Trophoblast cell (in vitro differentiated cells and primary cell): ENCODE data around the gene SYNJ2.

Experiments used
- DNase-seq, 2 donors: peaks; one replicate each; pipeline ENCODE4 v3.0.0-alpha.2; 2016
- H2AFZ ChIP-seq: 2 replicates; pipeline ENCODE4 v1.6.1; 2013; ENCODE audit warnings: low read length, moderate library complexity, mild to moderate bottlenecking; ENCODE audit not compliant: insufficient read depth, poor library complexity
- H2AK5ac ChIP-seq: 2 replicates; pipeline ENCODE4 v1.6.1; 2013; ENCODE audit warnings: mild to moderate bottlenecking, low read length
- H2BK120ac ChIP-seq: 2 replicates; pipeline ENCODE4 v1.6.1; 2013; ENCODE audit warnings: low read length, mild to moderate bottlenecking, moderate library complexity; ENCODE audit not compliant: insufficient read depth, poor library complexity
- H2BK12ac ChIP-seq: 2 replicates; pipeline ENCODE4 v1.6.1; 2013; ENCODE audit warnings: mild to moderate bottlenecking, low read length, moderate library complexity
- H2BK5ac ChIP-seq: 2 replicates; pipeline ENCODE4 v1.6.1; 2013; ENCODE audit warnings: low read length, low read depth, moderate library complexity, mild to moderate bottlenecking; ENCODE audit not compliant: poor library complexity
- H3K14ac ChIP-seq: 2 replicates; pipeline ENCODE4 v1.6.1; 2013; ENCODE audit warnings: mild to moderate bottlenecking, low read length
- H3K18ac ChIP-seq: 2 replicates; pipeline ENCODE4 v1.6.1; 2013; ENCODE audit warnings: mild to moderate bottlenecking, low read length
- H3K23ac ChIP-seq: 2 replicates; pipeline ENCODE4 v1.6.1; 2013; ENCODE audit warnings: low read length
- H3K27ac ChIP-seq: 2 replicates; pipeline ENCODE4 v1.5.1; 2013; ENCODE audit warnings: low read depth, mild to moderate bottlenecking, inconsistent platforms, low read length, moderate library complexity
- H3K27me3 ChIP-seq: 2 replicates; pipeline ENCODE4 v1.6.1; 2013; ENCODE audit warnings: inconsistent platforms, mild to moderate bottlenecking, low read length, moderate library complexity; ENCODE audit not compliant: insufficient read depth
- H3K36me3 ChIP-seq, 2 experiments: 1 replicate in 1 of 2; 2 replicates in 1 of 2; pipeline ENCODE4 v1.6.1; 2013; ENCODE audit warnings: low read length in 2 of 2, mild to moderate bottlenecking in 2 of 2, moderate library complexity in 1 of 2; ENCODE audit not compliant: insufficient read depth in 2 of 2, control insufficient read depth in 1 of 2
- H3K4ac ChIP-seq: 2 replicates; pipeline ENCODE4 v1.6.1; 2013; ENCODE audit warnings: low read depth, mild to moderate bottlenecking, low read length, moderate library complexity
- H3K4me1 ChIP-seq, 2 experiments: 1 replicate in 1 of 2; 2 replicates in 1 of 2; pipeline ENCODE4 v1.6.1; 2013; ENCODE audit warnings: low read length in 2 of 2, mild to moderate bottlenecking in 2 of 2, moderate library complexity in 1 of 2; ENCODE audit not compliant: insufficient read depth in 2 of 2, control insufficient read depth in 1 of 2
- H3K4me2 ChIP-seq: 2 replicates; pipeline ENCODE4 v1.6.1; 2013; ENCODE audit warnings: inconsistent platforms, mild to moderate bottlenecking, low read length, moderate library complexity
- H3K4me3 ChIP-seq: 2 replicates; pipeline ENCODE4 v1.5.1; 2013; ENCODE audit warnings: mild to moderate bottlenecking, low read depth, low read length, inconsistent platforms
- H3K79me1 ChIP-seq: one replicate; pipeline ENCODE4 v1.6.1; 2013; ENCODE audit warnings: low read length
- H3K79me2 ChIP-seq: 2 replicates; pipeline ENCODE4 v1.6.1; 2013; ENCODE audit warnings: low read length, mild to moderate bottlenecking; ENCODE audit not compliant: control insufficient read depth, insufficient read depth, poor library complexity
- H3K9ac ChIP-seq: 2 replicates; pipeline ENCODE4 v1.6.1; 2013; ENCODE audit warnings: mild to moderate bottlenecking, low read length
- H3K9me3 ChIP-seq: 2 replicates; pipeline ENCODE4 v1.6.1; 2013; ENCODE audit warnings: low read depth, mild to moderate bottlenecking, control low read depth, inconsistent platforms, low read length; ENCODE audit not compliant: insufficient read depth
- H4K12ac ChIP-seq: 2 replicates; pipeline ENCODE4 v1.6.1; 2013; ENCODE audit warnings: low read depth, mild to moderate bottlenecking, low read length, moderate library complexity
- H4K8ac ChIP-seq: 2 replicates; pipeline ENCODE4 v1.6.1; 2013; ENCODE audit warnings: low read depth, mild to moderate bottlenecking, low read length, moderate library complexity
- H4K91ac ChIP-seq: one replicate; pipeline ENCODE4 v1.6.1; 2013; ENCODE audit warnings: low read depth, mild to moderate bottlenecking, low read length, moderate library complexity
- WGBS: extraction: QIAGEN DNeasy Blood & Tissue Kit; methylation state at CpG from one replicate; pipeline ENCODE4 v1.1.7; 2013; ENCODE audit warnings: missing lambda C conversion rate; ENCODE audit not compliant: insufficient read length, insufficient coverage; ENCODE audit errors: extremely low coverage; 5-methylcytosine and 5-hydroxymethylcytosine counted together

The SYNJ2 gene

GRCh38 chr6:157993076-157993475, 11.4 kb downstream of the SYNJ2 start:
- H2BK120ac ChIP-seq, result no peak overlapping the region
- no peak overlapping the region for H3K27ac ChIP-seq
- H3K4me1 ChIP-seq, result peaks cover 27 to 33% of the 10 kb centered on the region in 2 experiments
- no peak overlapping the region for H2AK5ac ChIP-seq
- H4K91ac ChIP-seq, result no peak overlapping the region
- H3K27me3 ChIP-seq, result no peaks in the 10 kb centered on the region
- no peak overlapping the region for H2AFZ ChIP-seq
- H3K9ac ChIP-seq, result no peak overlapping the region
- no peak overlapping the region for H3K18ac ChIP-seq
- H3K4ac ChIP-seq, result no peak overlapping the region
- H3K4me2 ChIP-seq, result no peak overlapping the region
- H2BK12ac ChIP-seq, result no peak overlapping the region
- H4K12ac ChIP-seq, result no peak overlapping the region
- no peaks in the 10 kb centered on the region for H3K9me3 ChIP-seq
- peaks cover 0 to 3% of the 10 kb centered on the region in 2 experiments for H3K36me3 ChIP-seq
- peaks cover 27% of the 10 kb centered on the region for H3K79me2 ChIP-seq
- peaks cover 6% of the 10 kb centered on the region for H3K79me1 ChIP-seq
- no peak overlapping the region for H3K23ac ChIP-seq
- no peak overlapping the region for H3K4me3 ChIP-seq
- no peak overlapping the region for H4K8ac ChIP-seq
- H2BK5ac ChIP-seq, result no peak overlapping the region
- no peak overlapping the region for H3K14ac ChIP-seq
- no peak for DNase-seq
- WGBS, result no CpG with 5 or more reads among the region's 3 CpGs

- Histone ChIP-seq H3K79me2 (peaks cover 25% of the 10 kb centered on the region), H3K23ac (no peak overlapping the region), H3K4me1 (peaks cover 28 to 30% of the 10 kb centered on the region in 2 experiments), H2BK12ac (no peak overlapping the region), H2AFZ (no peak overlapping the region), H2AK5ac (no peak overlapping the region), H3K4me2 (no peak overlapping the region), H3K4me3 (no peak overlapping the region), H3K18ac (peak overlapping the region; percentile 38), H3K9me3 (no peaks in the 10 kb centered on the region), H4K91ac (no peak overlapping the region), H4K8ac (no peak overlapping the region), H3K14ac (no peak overlapping the region), H3K36me3 (peaks cover 0 to 3% of the 10 kb centered on the region in 2 experiments), H2BK5ac (no peak overlapping the region), H3K4ac (peak overlapping the region; percentile 84), H3K27ac (no peak overlapping the region), H2BK120ac (no peak overlapping the region), H3K27me3 (no peaks in the 10 kb centered on the region), H3K79me1 (peaks cover 6% of the 10 kb centered on the region), H3K9ac (no peak overlapping the region), H4K12ac (no peak overlapping the region)
- peak; percentile 58 to 72 for DNase-seq
- no CpG with 5 or more reads among the region's 7 CpGs for WGBS
These were observed 12.6 kb downstream of the SYNJ2 start for GRCh38 chr6:157994125-157994795.

- Histone ChIP-seq H2AFZ (no peak overlapping the region), H3K4me1 (peaks cover 20 to 22% of the 10 kb centered on the region in 2 experiments), H2BK120ac (no peak overlapping the region), H2BK12ac (no peak overlapping the region), H3K4me2 (no peak overlapping the region), H3K23ac (no peak overlapping the region), H3K9ac (no peak overlapping the region), H3K4ac (peak overlapping the region; percentile 61), H3K4me3 (no peak overlapping the region), H4K8ac (no peak overlapping the region), H3K27ac (no peak overlapping the region), H3K79me1 (peaks cover 4% of the 10 kb centered on the region), H4K91ac (no peak overlapping the region), H2AK5ac (no peak overlapping the region), H3K79me2 (peaks cover 20% of the 10 kb centered on the region), H2BK5ac (no peak overlapping the region), H3K9me3 (no peaks in the 10 kb centered on the region), H4K12ac (no peak overlapping the region), H3K36me3 (peaks cover 0 to 3% of the 10 kb centered on the region in 2 experiments), H3K18ac (no peak overlapping the region), H3K14ac (no peak overlapping the region), H3K27me3 (no peaks in the 10 kb centered on the region)
- no CpG with 5 or more reads among the region's 12 CpGs for WGBS
- DNase-seq, result no peak
These were observed 13.8 kb downstream of the SYNJ2 start for GRCh38 chr6:157995458-157995857.

GRCh38 chr6:157996201-157996712, 14.6 kb downstream of the SYNJ2 start:
- H2BK120ac ChIP-seq, result no peak overlapping the region
- no peak overlapping the region for H3K23ac ChIP-seq
- no peak overlapping the region for H2BK5ac ChIP-seq
- DNase-seq, result no peak
- H4K8ac ChIP-seq, result no peak overlapping the region
- no peak overlapping the region for H3K27ac ChIP-seq
- no peak overlapping the region for H2BK12ac ChIP-seq
- no peak overlapping the region for H4K91ac ChIP-seq
- H3K4me1 ChIP-seq, result peaks cover 22 to 26% of the 10 kb centered on the region in 2 experiments
- peak overlapping the region; percentile 42 for H3K18ac ChIP-seq
- no peak overlapping the region for H3K9ac ChIP-seq
- no peak overlapping the region for H2AFZ ChIP-seq
- no CpG with 5 or more reads among the region's 7 CpGs for WGBS
- H3K79me1 ChIP-seq, result peaks cover 4% of the 10 kb centered on the region
- H3K36me3 ChIP-seq, result peaks cover 0 to 3% of the 10 kb centered on the region in 2 experiments
- no peak overlapping the region for H3K4me3 ChIP-seq
- no peaks in the 10 kb centered on the region for H3K27me3 ChIP-seq
- H3K14ac ChIP-seq, result no peak overlapping the region
- no peaks in the 10 kb centered on the region for H3K9me3 ChIP-seq
- peak overlapping the region; percentile 28 for H3K4ac ChIP-seq
- no peak overlapping the region for H3K4me2 ChIP-seq
- H2AK5ac ChIP-seq, result peak overlapping the region; percentile 35
- peaks cover 15% of the 10 kb centered on the region for H3K79me2 ChIP-seq
- no peak overlapping the region for H4K12ac ChIP-seq
